Measurements from ENCODE around the gene RAN.
A peak's percentile ranks its signal among the peaks of the same experiment; 100 is the strongest.

The RAN gene

GRCh38 chr12:130916241-130916911 lies 44.5 kb downstream of the RAN start:
- in situ Hi-C loops (cut with MboI; ENCODE audit: low pct_unique_long_range_greater_than_20kb, low sequenced_read_pairs, unreplicated experiment) = no loop called here
- peak; percentile 97 for TF ChIP-seq CTCF (IDR thresholded peaks at IDR 0.05; ENCODE audit: extremely low read depth, insufficient read depth, missing control alignments)
- peak; percentile 79 for DNase-seq (ENCODE audit: low spot score)

GRCh38 chr12:130917607-130918006 lies 45.7 kb downstream of the RAN start:
- DNase-seq (ENCODE audit: low spot score) = no peak
- TF ChIP-seq CTCF (IDR thresholded peaks at IDR 0.05; ENCODE audit: extremely low read depth, insufficient read depth, missing control alignments) = no peak
- in situ Hi-C loops (cut with MboI; ENCODE audit: low pct_unique_long_range_greater_than_20kb, low sequenced_read_pairs, unreplicated experiment) = no loop called here

GRCh38 chr12:130919086-130919485 lies 47.2 kb downstream of the RAN start:
- TF ChIP-seq CTCF (IDR thresholded peaks at IDR 0.05; ENCODE audit: extremely low read depth, insufficient read depth, missing control alignments) = no peak
- no peak for DNase-seq (ENCODE audit: low spot score)
- in situ Hi-C loops (cut with MboI; ENCODE audit: low pct_unique_long_range_greater_than_20kb, low sequenced_read_pairs, unreplicated experiment) = no loop called here

- no peak for DNase-seq (ENCODE audit: low spot score)
- in situ Hi-C loops (cut with MboI; ENCODE audit: low pct_unique_long_range_greater_than_20kb, low sequenced_read_pairs, unreplicated experiment) = no loop called here
- no peak for TF ChIP-seq CTCF (IDR thresholded peaks at IDR 0.05; ENCODE audit: extremely low read depth, insufficient read depth, missing control alignments)
Measured at GRCh38 chr12:130920119-130920703, 48.3 kb downstream of the RAN start.

- DNase-seq (ENCODE audit: low spot score) = no peak
- in situ Hi-C loops (cut with MboI; ENCODE audit: low pct_unique_long_range_greater_than_20kb, low sequenced_read_pairs, unreplicated experiment) = no loop called here
- TF ChIP-seq CTCF (IDR thresholded peaks at IDR 0.05; ENCODE audit: extremely low read depth, insufficient read depth, missing control alignments) = no peak
Measured at GRCh38 chr12:130920723-130921381, 49.0 kb downstream of the RAN start.

GRCh38 chr12:130922511-130922953 lies 50.7 kb downstream of the RAN start:
- TF ChIP-seq CTCF (IDR thresholded peaks at IDR 0.05; ENCODE audit: extremely low read depth, insufficient read depth, missing control alignments) = no peak
- in situ Hi-C loops (cut with MboI; ENCODE audit: low pct_unique_long_range_greater_than_20kb, low sequenced_read_pairs, unreplicated experiment) = no loop called here

More at GRCh38 chr12:130922511-130922953, 50.7 kb downstream of the RAN start:
- no peak for DNase-seq (ENCODE audit: low spot score)
